ENCODE data around the gene PALD1. TPM values are rescaled to one million over a fixed set of nuclear protein-coding genes. Genes with fewer than 3 reads are reported as not detected.

The PALD1 gene
- 5.8 to 8.4 TPM (median 8.0 TPM) in 5 replicates for total RNA-seq (2022; extraction: Qiagen RNA extraction)

DNA sequence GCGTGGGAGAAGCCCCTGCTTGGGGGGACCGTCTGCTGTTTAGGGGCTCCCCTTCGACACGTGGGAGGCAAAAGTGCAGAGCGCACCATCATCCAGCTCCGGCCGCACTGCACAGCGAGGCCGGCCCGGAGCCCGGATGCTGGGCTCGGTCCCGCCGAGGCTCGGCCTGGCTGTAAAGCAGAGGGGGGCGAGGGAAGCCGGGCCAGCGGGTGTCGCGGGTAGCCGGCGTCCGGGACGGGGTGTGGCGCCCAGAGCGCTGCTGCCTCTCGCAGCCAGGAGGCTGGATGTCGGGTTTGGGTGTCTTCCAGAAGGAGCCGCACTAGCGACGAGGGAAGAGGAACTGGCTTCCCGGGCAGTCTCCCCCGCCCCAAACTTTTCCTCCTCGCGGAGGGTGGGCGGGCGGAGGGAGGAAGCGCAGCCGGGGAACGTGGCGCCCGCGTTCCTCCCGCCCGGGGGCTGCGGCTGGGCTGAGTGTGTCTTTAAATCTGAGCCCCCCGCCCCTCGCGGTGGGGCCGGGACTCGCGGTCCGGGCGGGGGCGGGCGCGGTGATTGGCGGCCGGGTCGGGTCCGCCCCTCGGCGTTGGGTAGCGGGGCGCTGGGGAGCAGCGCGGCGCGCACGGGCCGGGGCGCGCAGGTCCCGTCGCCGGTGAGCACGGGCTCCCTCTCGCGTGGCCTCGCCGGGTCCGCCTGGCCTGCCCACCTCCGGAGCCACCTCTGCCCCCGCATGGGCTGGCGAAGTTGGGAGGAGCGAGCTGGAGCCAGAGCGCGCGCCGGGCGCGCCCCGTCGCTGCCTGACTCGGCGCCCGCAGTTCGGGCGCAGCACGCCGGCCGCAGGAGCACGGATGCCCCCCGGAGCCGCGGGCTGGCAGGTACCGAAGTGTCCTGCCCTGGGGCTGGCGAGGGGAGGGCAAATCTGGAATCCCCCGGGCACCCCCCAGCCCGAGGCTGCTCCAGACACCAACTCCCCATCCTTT lies at the start of gene PALD1:
Gene PALD1 (plus strand): TSS at position 577 of the 974 bp plus-strand sequence. CDS start 47,185 bp downstream, outside the sequence.

DNA sequence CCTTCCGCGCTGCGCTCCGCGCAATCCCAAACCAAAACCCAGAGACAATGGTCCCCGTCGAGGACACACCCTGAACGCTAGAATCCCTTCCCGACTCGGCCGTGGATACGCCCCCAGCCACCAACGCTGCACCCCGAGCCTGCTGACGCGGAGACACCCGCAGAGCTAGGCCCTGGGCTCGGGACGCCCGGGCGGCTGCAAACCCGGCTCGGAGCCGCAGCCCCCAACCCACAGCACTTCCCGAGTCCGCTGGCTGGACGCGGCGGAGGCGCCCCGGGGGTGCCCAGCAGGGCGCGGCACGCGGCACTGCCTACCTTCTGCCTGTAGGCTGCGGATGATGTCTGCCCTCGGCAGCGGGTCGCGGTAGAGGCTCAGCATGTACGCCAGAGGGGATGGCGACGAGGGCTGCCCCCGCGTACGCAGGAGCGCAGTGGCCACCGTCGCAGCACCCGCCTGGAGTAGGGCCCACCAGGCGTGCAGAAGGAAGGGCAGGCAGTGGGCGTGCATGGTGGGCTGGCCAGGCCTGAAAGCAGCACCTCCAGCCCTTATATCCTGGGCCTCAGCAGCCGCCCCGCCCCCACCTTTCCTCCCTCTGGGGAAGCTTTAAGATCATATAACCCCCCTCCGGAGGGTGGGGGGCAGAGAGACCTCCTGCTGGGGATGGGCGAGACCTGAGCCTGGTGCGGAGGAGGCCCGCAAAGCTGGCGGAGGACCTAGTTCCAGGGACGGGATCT lies 37.2 kb upstream of the PALD1 start, which contains the start of gene NODAL:
Gene NODAL (minus strand): TSS at position 521 of the 734 bp plus-strand sequence. CDS start 14 bp downstream, at position 507.

DNA sequence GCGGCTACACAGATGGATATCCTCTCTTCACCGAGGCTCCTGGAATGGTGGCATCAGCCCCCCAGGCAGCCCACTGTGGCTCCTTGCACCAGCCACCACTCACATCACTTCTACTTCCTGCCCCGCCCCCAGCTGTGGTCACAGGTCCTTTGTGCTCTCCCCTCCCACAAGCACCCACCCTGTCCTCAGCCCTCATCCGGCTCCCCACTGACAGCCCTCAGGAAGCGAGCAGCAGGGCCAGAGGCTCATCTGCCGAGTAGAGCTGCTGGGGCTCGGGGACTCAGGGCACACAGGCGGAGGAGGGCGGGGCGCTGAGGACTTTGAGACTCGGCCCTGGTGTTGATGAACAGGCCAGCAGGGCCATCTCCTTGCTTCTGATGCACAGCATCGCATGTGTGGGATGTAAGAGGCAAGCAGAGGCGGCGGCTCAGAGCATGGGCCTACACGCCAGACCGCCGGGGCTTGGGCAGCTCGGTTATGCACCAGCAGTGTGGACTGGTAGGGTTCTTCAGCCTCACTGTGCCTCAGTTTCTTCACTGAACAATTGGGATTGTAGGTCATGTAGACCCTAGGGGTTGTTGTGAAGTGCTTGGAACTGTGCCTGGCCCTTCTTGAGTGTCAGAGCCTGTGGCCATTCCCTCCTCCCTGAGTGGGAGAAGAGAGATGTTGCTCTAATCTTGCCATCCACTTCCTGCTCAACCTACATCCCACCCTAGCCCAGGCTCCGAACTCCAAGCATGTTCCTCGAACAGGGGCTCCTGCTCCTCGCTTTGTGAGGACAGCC lies 124.3 kb downstream of the PALD1 start, which contains the start of gene PRF1:
Gene PRF1 (minus strand): TSS at position 77 of the 784 bp plus-strand sequence. CDS start 1,839 bp downstream, outside the sequence.

Other genes starting within 250 kb of the PALD1 start
- 187 to 238 TPM (median 197 TPM) in 5 replicates for gene PPA1, start 245.3 kb upstream of the PALD1 start, total RNA-seq (2022; extraction: Qiagen RNA extraction)
- not detected in 5 replicates for gene NPFFR1, start 194.8 kb upstream of the PALD1 start, total RNA-seq (2022; extraction: Qiagen RNA extraction)
- 17.7 to 21.7 TPM (median 19.9 TPM) in 5 replicates for gene LRRC20, start 96.1 kb upstream of the PALD1 start, total RNA-seq (2022; extraction: Qiagen RNA extraction)
- gene EIF4EBP2, start 74.6 kb upstream of the PALD1 start, total RNA-seq (2022; extraction: Qiagen RNA extraction): 12.5 to 14.9 TPM (median 13.9 TPM) in 5 replicates
- gene NODAL, start 37.1 kb upstream of the PALD1 start, total RNA-seq (2022; extraction: Qiagen RNA extraction): not detected in 5 replicates
- not detected in 5 replicates for gene PRF1, start 124.0 kb downstream of the PALD1 start, total RNA-seq (2022; extraction: Qiagen RNA extraction)
- 0.05 to 0.10 TPM (median 0.09 TPM) in 5 replicates for gene ADAMTS14, start 193.7 kb downstream of the PALD1 start, total RNA-seq (2022; extraction: Qiagen RNA extraction)

All from A549 treated with CORT108297 at 1 μM for 4 hours (cell line).